ENCODE results near the gene SPOCK2. TPM values are rescaled to one million over a fixed set of nuclear protein-coding genes. Genes with fewer than 3 reads are reported as not detected.

SPOCK2 gene
- total RNA-seq, 1 experiment from 2014 or later = 1.8 TPM

- no peak overlapping the region for H3K27ac Mint-ChIP-seq
- no peaks in the 10 kb centered on the region for H3K79me1 ChIP-seq (ENCODE audit: insufficient read depth, low read depth, low read length, poor library complexity, severe bottlenecking)
- H3K36me3 Mint-ChIP-seq (ENCODE audit: insufficient read depth in 1 of 3, low read depth in 3 of 3) = no peaks in the 10 kb centered on the region
- H3K23me2 ChIP-seq (ENCODE audit: insufficient read length, low read depth, low read length, poor library complexity, severe bottlenecking) = no peaks in the 10 kb centered on the region
- no peak overlapping the region for H3K4me2 ChIP-seq (ENCODE audit: insufficient read depth, insufficient read length, low read length)
- no peak overlapping the region for H4K8ac ChIP-seq (replicated peaks; ENCODE audit: insufficient read length, low read depth, low read length)
- no peak overlapping the region for H3K9ac ChIP-seq (ENCODE audit: extremely low read depth, insufficient read length, low read length)
- no peak overlapping the region for H4K91ac ChIP-seq (ENCODE audit: insufficient read length, low read depth, low read length)
- H2BK20ac ChIP-seq (ENCODE audit: low read depth, low read length, poor library complexity, severe bottlenecking) = no peak overlapping the region
- no peak overlapping the region for H2AK5ac ChIP-seq (ENCODE audit: insufficient read length, low read length)
- H3K4ac ChIP-seq (ENCODE audit: low read depth, low read length) = no peak overlapping the region
- no peak overlapping the region for H2BK120ac ChIP-seq (ENCODE audit: low read depth, low read length, poor library complexity, severe bottlenecking)
- no peak overlapping the region for H2AFZ ChIP-seq (ENCODE audit: low read length)
- H3K4me3 Mint-ChIP-seq = no peak overlapping the region
- no peaks in the 10 kb centered on the region for H3K27me3 ChIP-seq (ENCODE audit: insufficient read depth, low read length)
- no peaks in the 10 kb centered on the region for H3K9me3 Mint-ChIP-seq
- no peaks in the 10 kb centered on the region; the same call in 1 of the 2 replicates for H3K79me2 ChIP-seq (ENCODE audit: insufficient read depth, low read length)
- DNase-seq = no peak
- H3K9me3 ChIP-seq (ENCODE audit: control insufficient read depth, low read depth, low read length) = no peaks in the 10 kb centered on the region
- H2BK12ac ChIP-seq (ENCODE audit: insufficient read length, low read depth, low read length) = no peak overlapping the region
- H3K27me3 Mint-ChIP-seq (ENCODE audit: low read depth) = peaks cover 4% of the 10 kb centered on the region
- no peak overlapping the region for H3K56ac ChIP-seq (ENCODE audit: insufficient read length, low read depth, low read length)
- H3K23ac ChIP-seq (ENCODE audit: insufficient read length, low read depth, low read length) = no peak overlapping the region
- H4K5ac ChIP-seq (ENCODE audit: insufficient read length, low read depth, low read length) = no peak overlapping the region
- no peak overlapping the region for H3K14ac ChIP-seq (ENCODE audit: insufficient read depth, low read length)
- no peak overlapping the region for H3K18ac ChIP-seq (ENCODE audit: insufficient read length, low read depth, low read length)
- no peaks in the 10 kb centered on the region for H3K4me1 ChIP-seq (ENCODE audit: insufficient read depth, low read length)
- TF ChIP-seq, protein P1, sequence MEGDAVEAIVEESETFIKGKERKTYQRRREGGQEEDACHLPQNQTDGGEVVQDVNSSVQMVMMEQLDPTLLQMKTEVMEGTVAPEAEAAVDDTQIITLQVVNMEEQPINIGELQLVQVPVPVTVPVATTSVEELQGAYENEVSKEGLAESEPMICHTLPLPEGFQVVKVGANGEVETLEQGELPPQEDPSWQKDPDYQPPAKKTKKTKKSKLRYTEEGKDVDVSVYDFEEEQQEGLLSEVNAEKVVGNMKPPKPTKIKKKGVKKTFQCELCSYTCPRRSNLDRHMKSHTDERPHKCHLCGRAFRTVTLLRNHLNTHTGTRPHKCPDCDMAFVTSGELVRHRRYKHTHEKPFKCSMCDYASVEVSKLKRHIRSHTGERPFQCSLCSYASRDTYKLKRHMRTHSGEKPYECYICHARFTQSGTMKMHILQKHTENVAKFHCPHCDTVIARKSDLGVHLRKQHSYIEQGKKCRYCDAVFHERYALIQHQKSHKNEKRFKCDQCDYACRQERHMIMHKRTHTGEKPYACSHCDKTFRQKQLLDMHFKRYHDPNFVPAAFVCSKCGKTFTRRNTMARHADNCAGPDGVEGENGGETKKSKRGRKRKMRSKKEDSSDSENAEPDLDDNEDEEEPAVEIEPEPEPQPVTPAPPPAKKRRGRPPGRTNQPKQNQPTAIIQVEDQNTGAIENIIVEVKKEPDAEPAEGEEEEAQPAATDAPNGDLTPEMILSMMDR (conservative IDR thresholded peaks at IDR 0.05) = no peak
- no peaks in the 10 kb centered on the region for H4K20me1 ChIP-seq (ENCODE audit: control insufficient read depth, insufficient read depth, insufficient read length)
- no peak overlapping the region for H2BK5ac ChIP-seq (ENCODE audit: insufficient read length, low read length)
- no CpG with 5 or more reads among the region's 5 CpGs for WGBS (ENCODE audit: extremely low coverage, insufficient read length, low lambda C conversion rate)
- H3K27ac ChIP-seq (ENCODE audit: insufficient read length, low read depth, low read length) = no peak overlapping the region
- H3K4me1 Mint-ChIP-seq = peaks cover 4 to 5% of the 10 kb centered on the region in 2 experiments
- no peak overlapping the region for H3T11ph ChIP-seq (ENCODE audit: low read length)
- no peak overlapping the region for H2BK15ac ChIP-seq (ENCODE audit: low read depth, low read length)
Observed at GRCh38 chr10:72025832-72026231, 62.5 kb downstream of the SPOCK2 start.
